H9 (cell line): ENCODE measurements around the gene GAL3ST3. TPM values are rescaled to one million over a fixed set of nuclear protein-coding genes. Genes with fewer than 3 reads are reported as not detected.

Source experiments
- DNase-seq: peaks from one replicate; pipeline ENCODE4 v3.0.0-alpha.2; 2017
- H2AFZ ChIP-seq: one replicate; pipeline ENCODE4 v1.6.1; 2013; ENCODE audit warnings: mild to moderate bottlenecking, low read length, control low read depth, moderate library complexity
- H2AK5ac ChIP-seq: 2 replicates; pipeline ENCODE4 v1.6.1; 2013; ENCODE audit warnings: low read length, control low read depth, mixed read lengths; ENCODE audit not compliant: insufficient read length
- H2BK120ac ChIP-seq: one replicate; pipeline ENCODE4 v1.6.1; 2013; ENCODE audit warnings: low read depth, mild to moderate bottlenecking, low read length, control low read depth, inconsistent platforms; ENCODE audit not compliant: poor library complexity, severe bottlenecking
- H2BK12ac ChIP-seq: 2 replicates; pipeline ENCODE4 v1.6.1; 2013; ENCODE audit warnings: low read length, control low read depth, mixed read lengths, low read depth; ENCODE audit not compliant: insufficient read length
- H2BK15ac ChIP-seq: 2 replicates; pipeline ENCODE4 v1.6.1; 2013; ENCODE audit warnings: low read depth, low read length, control low read depth
- H2BK20ac ChIP-seq: one replicate; pipeline ENCODE4 v1.6.1; 2013; ENCODE audit warnings: low read depth, mild to moderate bottlenecking, low read length, control low read depth, inconsistent platforms; ENCODE audit not compliant: poor library complexity, severe bottlenecking
- H2BK5ac ChIP-seq: 2 replicates; pipeline ENCODE4 v1.6.1; 2013; ENCODE audit warnings: low read length, control low read depth, mixed read lengths; ENCODE audit not compliant: insufficient read length
- H3K14ac ChIP-seq: 2 replicates; pipeline ENCODE4 v1.6.1; 2013; ENCODE audit warnings: low read length, control low read depth; ENCODE audit not compliant: insufficient read depth
- H3K18ac ChIP-seq: 2 replicates; pipeline ENCODE4 v1.6.1; 2013; ENCODE audit warnings: low read depth, mild to moderate bottlenecking, mixed read lengths, low read length, control low read depth; ENCODE audit not compliant: insufficient read length
- H3K23ac ChIP-seq: 2 replicates; pipeline ENCODE4 v1.6.1; 2013; ENCODE audit warnings: low read length, control low read depth, mixed read lengths, low read depth; ENCODE audit not compliant: insufficient read length
- H3K23me2 ChIP-seq: 2 replicates; pipeline ENCODE4 v1.6.1; 2013; ENCODE audit warnings: low read depth, mild to moderate bottlenecking, mixed read lengths, low read length, control low read depth; ENCODE audit not compliant: insufficient read length, poor library complexity, severe bottlenecking
- H3K27ac ChIP-seq: 2 replicates; pipeline ENCODE4 v1.5.1; 2013; ENCODE audit warnings: low read length, control low read depth, mixed read lengths, low read depth; ENCODE audit not compliant: insufficient read length
- H3K27me3 ChIP-seq: 2 replicates; pipeline ENCODE4 v1.6.1; 2013; ENCODE audit warnings: low read length, control low read depth, inconsistent platforms; ENCODE audit not compliant: insufficient read depth
- H3K4ac ChIP-seq: 2 replicates; pipeline ENCODE4 v1.6.1; 2013; ENCODE audit warnings: low read depth, mild to moderate bottlenecking, control low read depth, inconsistent platforms, low read length, moderate library complexity
- H3K4me1 ChIP-seq: 2 replicates; pipeline ENCODE4 v1.6.1; 2013; ENCODE audit warnings: low read length, control low read depth, inconsistent platforms; ENCODE audit not compliant: insufficient read depth
- H3K4me2 ChIP-seq: 2 replicates; pipeline ENCODE4 v1.6.1; 2013; ENCODE audit warnings: low read length, control low read depth, mixed read lengths; ENCODE audit not compliant: insufficient read length, insufficient read depth
- H3K56ac ChIP-seq: 2 replicates; pipeline ENCODE4 v1.6.1; 2013; ENCODE audit warnings: low read depth, mild to moderate bottlenecking, mixed read lengths, low read length, control low read depth; ENCODE audit not compliant: insufficient read length
- H3K79me1 ChIP-seq: 2 replicates; pipeline ENCODE4 v1.6.1; 2013; ENCODE audit warnings: low read depth, mild to moderate bottlenecking, moderate library complexity, low read length, control low read depth, inconsistent platforms; ENCODE audit not compliant: insufficient read depth, poor library complexity, severe bottlenecking
- H3K79me2 ChIP-seq: 2 replicates; pipeline ENCODE4 v1.6.1; 2013; ENCODE audit warnings: low read length, control low read depth, inconsistent platforms; ENCODE audit not compliant: insufficient read depth
- H3K9ac ChIP-seq: 2 replicates; pipeline ENCODE4 v1.6.1; 2013; ENCODE audit warnings: low read length, control low read depth, mixed read lengths; ENCODE audit not compliant: insufficient read length; ENCODE audit errors: extremely low read depth
- H3K9me3 ChIP-seq: one replicate; pipeline ENCODE4 v1.6.1; 2013; ENCODE audit warnings: low read depth, low read length, inconsistent platforms; ENCODE audit not compliant: control insufficient read depth
- H3T11ph ChIP-seq: one replicate; pipeline ENCODE4 v1.6.1; 2013; ENCODE audit warnings: mild to moderate bottlenecking, low read length, control low read depth, inconsistent platforms
- H4K20me1 ChIP-seq: one replicate; pipeline ENCODE4 v1.6.1; 2013; ENCODE audit not compliant: control insufficient read depth, insufficient read length, insufficient read depth
- H4K5ac ChIP-seq: 2 replicates; pipeline ENCODE4 v1.6.1; 2013; ENCODE audit warnings: low read depth, mild to moderate bottlenecking, mixed read lengths, low read length, control low read depth; ENCODE audit not compliant: insufficient read length
- H4K8ac ChIP-seq: replicated peaks from 2 replicates; pipeline ENCODE4 v1.6.1; 2013; ENCODE audit warnings: low read length, control low read depth, mixed read lengths, low read depth; ENCODE audit not compliant: insufficient read length
- H4K91ac ChIP-seq: 2 replicates; pipeline ENCODE4 v1.6.1; 2013; ENCODE audit warnings: low read depth, mild to moderate bottlenecking, moderate library complexity, mixed read lengths, low read length, control low read depth; ENCODE audit not compliant: insufficient read length
- H3K27ac Mint-ChIP-seq, 3 experiments: 2 replicates in 2 of 3; 3 replicates in 1 of 3; pipeline ENCODE4 v1.8.0; 2020 to 2021; ENCODE audit warnings: mixed read lengths in 3 of 3, mild to moderate bottlenecking in 1 of 3, moderate library complexity in 1 of 3
- H3K27me3 Mint-ChIP-seq: 2 replicates; pipeline ENCODE4 v1.8.0; 2021; ENCODE audit warnings: low read depth, mild to moderate bottlenecking, moderate library complexity, mixed read lengths
- H3K36me3 Mint-ChIP-seq, 3 experiments: 2 replicates in 2 of 3; 3 replicates in 1 of 3; pipeline ENCODE4 v1.8.0; 2020 to 2021; ENCODE audit warnings: low read depth in 3 of 3, mixed read lengths in 3 of 3; ENCODE audit not compliant: insufficient read depth in 1 of 3
- H3K4me1 Mint-ChIP-seq, 2 experiments: 2 replicates each; pipeline ENCODE4 v1.8.0; 2020; ENCODE audit warnings: mixed read lengths in 2 of 2
- H3K4me3 Mint-ChIP-seq, 2 experiments: 2 replicates in 1 of 2; 3 replicates in 1 of 2; pipeline ENCODE4 v1.8.0; 2020 to 2021; ENCODE audit warnings: mild to moderate bottlenecking in 2 of 2, mixed read lengths in 2 of 2, moderate library complexity in 1 of 2
- H3K9me3 Mint-ChIP-seq, 2 experiments: 2 replicates in 1 of 2; 3 replicates in 1 of 2; pipeline ENCODE4 v1.8.0; 2020; ENCODE audit warnings: mild to moderate bottlenecking in 2 of 2, mixed read lengths in 2 of 2, moderate library complexity in 1 of 2
- CTCF ChIP-seq: fragments of 200-600 bp; sonication (generic); conservative IDR thresholded peaks from 3 replicates; pipeline ENCODE4 v1.8.0; 2021; ENCODE audit warnings: antibody characterized with exemption, mild to moderate bottlenecking
- WGBS: extraction: QIAGEN DNeasy Blood & Tissue Kit; methylation state at CpG from one replicate; pipeline ENCODE4 v1.1.7; 2013; ENCODE audit warnings: missing lambda C conversion rate, low lambda C conversion rate, mixed read lengths; ENCODE audit not compliant: insufficient read length; ENCODE audit errors: extremely low coverage; 5-methylcytosine and 5-hydroxymethylcytosine counted together
- total RNA-seq: library from RNA; stranded (reverse); gene quantifications from 2 replicates; pipeline ENCODE4 v1.2.1, GENCODE V29; 2021

GAL3ST3 gene
- total RNA-seq, 1 experiment from 2014 or later: 17.2 TPM

DNA sequence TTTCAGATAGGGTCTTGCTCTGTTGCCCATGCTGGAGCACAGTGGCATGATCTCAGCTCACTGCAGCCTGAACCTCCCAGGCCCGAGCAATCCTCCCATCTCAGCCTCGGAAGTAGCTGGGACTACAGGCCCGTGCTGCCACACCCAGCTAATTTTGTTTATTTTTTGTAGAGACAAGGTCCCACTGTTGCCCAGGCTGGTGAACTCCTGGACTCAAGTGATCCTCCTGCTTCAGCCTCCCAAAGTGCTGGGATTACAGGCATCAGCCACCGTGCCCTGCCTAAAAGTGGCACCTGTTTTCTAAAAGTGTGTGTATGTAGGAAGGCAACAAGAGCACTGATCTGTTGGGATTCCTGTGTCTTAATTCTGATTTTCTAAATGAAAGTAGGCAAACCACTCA is 41.3 kb upstream of the GAL3ST3 start:
- Mint-ChIP-seq H3K27ac (no peak overlapping the region), H3K36me3 (no peaks in the 10 kb centered on the region; a peak in 1 of 7 replicates)

More for the DNA sequence above, 41.3 kb upstream of the GAL3ST3 start:
- Histone ChIP-seq H3K9ac (no peak overlapping the region), H3K14ac (no peak overlapping the region), H3K9me3 (no peaks in the 10 kb centered on the region), H2BK120ac (no peak overlapping the region), H3K79me2 (no peaks in the 10 kb centered on the region), H3K27me3 (no peaks in the 10 kb centered on the region), H3K23ac (no peak overlapping the region), H4K8ac (no peak overlapping the region), H3K4ac (no peak overlapping the region), H3K4me1 (no peaks in the 10 kb centered on the region), H2AFZ (no peak overlapping the region), H3K27ac (no peak overlapping the region), H2BK5ac (no peak overlapping the region), H2AK5ac (no peak overlapping the region), H2BK12ac (no peak overlapping the region), H4K20me1 (no peaks in the 10 kb centered on the region), H2BK20ac (no peak overlapping the region), H4K91ac (no peak overlapping the region), H3K4me2 (no peak overlapping the region), H3K18ac (no peak overlapping the region), H3K56ac (no peak overlapping the region), H3T11ph (no peak overlapping the region), H4K5ac (no peak overlapping the region), H3K79me1 (no peaks in the 10 kb centered on the region), H2BK15ac (no peak overlapping the region), H3K23me2 (no peaks in the 10 kb centered on the region)
- Mint-ChIP-seq H3K9me3 (no peaks in the 10 kb centered on the region), H3K4me1 (no peaks in the 10 kb centered on the region), H3K27me3 (no peaks in the 10 kb centered on the region), H3K4me3 (no peak overlapping the region)
- WGBS: no CpG with 5 or more reads among the region's 4 CpGs
- no peak for TF ChIP-seq CTCF
- no peak for DNase-seq
